Measurements from ENCODE around the gene ABCB11. TPM values are rescaled to one million over a fixed set of nuclear protein-coding genes. Genes with fewer than 3 reads are reported as not detected.
"Not testable (repeated sequence)": the region's sequence is repeated elsewhere in the genome, so short reads cannot be mapped to it uniquely, and the experiment has no call there.

Gene ABCB11
- total RNA-seq, 1 donor from 2014 or later = under 0.01 TPM

GRCh38 chr2:169046440-169047151 is 15.5 kb upstream of the ABCB11 start:
- DNase-seq (ENCODE audit: low spot score in 2 of 2) (no peak), FAIRE-seq (no peak)

- DNase-seq (ENCODE audit: low spot score in 2 of 2) (no peak), FAIRE-seq (no peak)
Observed at GRCh38 chr2:169042856-169043255, 11.7 kb upstream of the ABCB11 start.

GRCh38 chr2:169041594-169041993 is 10.5 kb upstream of the ABCB11 start:
- DNase-seq (ENCODE audit: low spot score in 2 of 2) (no peak), FAIRE-seq (no peak)

GRCh38 chr2:169039702-169040101 is 8.6 kb upstream of the ABCB11 start:
- FAIRE-seq (no peak), DNase-seq (ENCODE audit: low spot score in 2 of 2) (no peak)

- FAIRE-seq = no peak
- DNase-seq (ENCODE audit: low spot score in 2 of 2) = no peak
Observed at GRCh38 chr2:169038338-169038757, 7.2 kb upstream of the ABCB11 start.

- FAIRE-seq = no peak
- no peak for DNase-seq (ENCODE audit: low spot score in 2 of 2)
Observed at GRCh38 chr2:169036736-169037440, 5.8 kb upstream of the ABCB11 start.

- FAIRE-seq (no peak), DNase-seq (ENCODE audit: low spot score in 2 of 2) (no peak)
Observed at GRCh38 chr2:169035887-169036286, 4.8 kb upstream of the ABCB11 start.

- DNase-seq (ENCODE audit: low spot score in 2 of 2) = no peak
- no peak for FAIRE-seq
Observed at GRCh38 chr2:169034984-169035544, 3.9 kb upstream of the ABCB11 start.

- DNase-seq (ENCODE audit: low spot score in 2 of 2) = no peak
- no peak for FAIRE-seq
Observed at GRCh38 chr2:169034256-169034655, 3.1 kb upstream of the ABCB11 start.

GRCh38 chr2:169029341-169029740 is 1.8 kb downstream of the ABCB11 start:
- FAIRE-seq = no peak

GRCh38 chr2:169027234-169027633 is 3.9 kb downstream of the ABCB11 start:
- no peak for FAIRE-seq
- no peak for DNase-seq (ENCODE audit: low spot score in 2 of 2)

More at GRCh38 chr2:169029341-169029740, 1.8 kb downstream of the ABCB11 start:
- DNase-seq (ENCODE audit: low spot score in 2 of 2) = no peak

- no peak for DNase-seq (ENCODE audit: low spot score in 2 of 2)
- FAIRE-seq = no peak
Observed at GRCh38 chr2:169026056-169026455, 5.1 kb downstream of the ABCB11 start.

GRCh38 chr2:169023161-169023560 is 8.0 kb downstream of the ABCB11 start:
- no peak for FAIRE-seq
- no peak for DNase-seq (ENCODE audit: low spot score in 2 of 2)

GRCh38 chr2:169018390-169018789 is 12.7 kb downstream of the ABCB11 start:
- FAIRE-seq (no peak), DNase-seq (ENCODE audit: low spot score in 2 of 2) (no peak)

- DNase-seq (ENCODE audit: low spot score in 2 of 2) = no peak
- FAIRE-seq = no peak
Observed at GRCh38 chr2:169015943-169016342, 15.2 kb downstream of the ABCB11 start.

GRCh38 chr2:169014780-169015179 is 16.3 kb downstream of the ABCB11 start:
- FAIRE-seq (no peak), DNase-seq (ENCODE audit: low spot score in 2 of 2) (no peak)

- FAIRE-seq (no peak), DNase-seq (ENCODE audit: low spot score in 2 of 2) (no peak)
Observed at GRCh38 chr2:169013628-169014026, 17.5 kb downstream of the ABCB11 start.

GRCh38 chr2:169012812-169013627 is 18.1 kb downstream of the ABCB11 start:
- FAIRE-seq = no peak
- DNase-seq (ENCODE audit: low spot score in 2 of 2) = no peak

GRCh38 chr2:169012191-169012792 is 18.8 kb downstream of the ABCB11 start:
- FAIRE-seq; DNase-seq (ENCODE audit: low spot score in 2 of 2): not testable (repeated sequence)

- DNase-seq (ENCODE audit: low spot score in 2 of 2) (no peak), FAIRE-seq (no peak)
Observed at GRCh38 chr2:169011698-169012097, 19.4 kb downstream of the ABCB11 start.
